Inflammatory macrophage (primary cell): ENCODE results near the gene SGCA.

ENCODE experiments used
- DNase-seq, 2 donors: peaks; one replicate each; pipeline ENCODE4 v3.0.0-alpha.2; 2020 to 2022

Gene SGCA

DNA sequence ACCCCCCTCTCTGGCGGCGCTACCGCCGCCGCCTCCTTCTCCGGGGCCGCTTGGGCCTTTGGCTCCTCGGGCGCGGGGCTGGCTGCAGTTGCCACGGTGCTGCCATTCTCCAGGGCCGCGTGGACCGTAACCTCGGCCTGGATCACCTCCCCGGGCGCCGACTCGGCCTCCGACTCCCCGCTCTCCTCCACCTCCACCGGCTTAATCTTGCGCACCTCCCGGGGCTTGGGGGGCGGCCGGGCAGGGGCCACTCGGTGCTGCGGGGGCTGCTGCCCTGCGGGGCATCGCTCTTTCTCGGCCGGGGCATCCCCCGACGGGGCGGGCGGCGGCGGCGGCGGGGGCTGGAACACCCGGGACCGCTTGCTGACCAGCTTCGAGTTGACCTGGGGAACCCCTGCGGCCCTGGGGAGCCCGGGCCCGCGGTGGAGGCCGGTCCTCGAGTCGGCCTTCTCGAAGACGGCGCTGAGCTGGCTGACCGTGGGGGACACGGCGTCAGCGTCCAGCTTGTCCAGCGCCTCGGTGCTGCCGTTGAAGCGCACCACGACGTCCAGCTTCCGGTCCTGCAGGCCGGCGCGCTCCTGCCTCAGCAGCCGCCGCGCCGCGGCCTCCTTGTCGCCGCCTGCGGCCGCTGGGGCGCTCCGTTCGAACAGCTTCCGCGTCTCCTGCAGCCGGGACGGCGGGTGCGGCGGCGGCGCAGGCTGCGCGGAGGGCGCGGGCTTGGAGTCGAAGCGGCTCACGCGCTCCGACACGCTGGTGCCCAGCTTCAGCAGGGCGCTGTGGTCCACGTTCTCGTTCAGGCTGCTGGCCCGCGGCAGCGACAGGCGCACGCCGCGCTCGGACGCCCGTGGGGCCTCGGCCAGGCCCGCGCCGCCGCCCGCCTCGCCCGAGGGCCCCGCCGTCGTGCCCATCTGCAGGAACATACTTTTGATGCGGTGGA lies 16.1 kb upstream of the SGCA start:
- DNase-seq: peak; percentile 48 to 65

DNA sequence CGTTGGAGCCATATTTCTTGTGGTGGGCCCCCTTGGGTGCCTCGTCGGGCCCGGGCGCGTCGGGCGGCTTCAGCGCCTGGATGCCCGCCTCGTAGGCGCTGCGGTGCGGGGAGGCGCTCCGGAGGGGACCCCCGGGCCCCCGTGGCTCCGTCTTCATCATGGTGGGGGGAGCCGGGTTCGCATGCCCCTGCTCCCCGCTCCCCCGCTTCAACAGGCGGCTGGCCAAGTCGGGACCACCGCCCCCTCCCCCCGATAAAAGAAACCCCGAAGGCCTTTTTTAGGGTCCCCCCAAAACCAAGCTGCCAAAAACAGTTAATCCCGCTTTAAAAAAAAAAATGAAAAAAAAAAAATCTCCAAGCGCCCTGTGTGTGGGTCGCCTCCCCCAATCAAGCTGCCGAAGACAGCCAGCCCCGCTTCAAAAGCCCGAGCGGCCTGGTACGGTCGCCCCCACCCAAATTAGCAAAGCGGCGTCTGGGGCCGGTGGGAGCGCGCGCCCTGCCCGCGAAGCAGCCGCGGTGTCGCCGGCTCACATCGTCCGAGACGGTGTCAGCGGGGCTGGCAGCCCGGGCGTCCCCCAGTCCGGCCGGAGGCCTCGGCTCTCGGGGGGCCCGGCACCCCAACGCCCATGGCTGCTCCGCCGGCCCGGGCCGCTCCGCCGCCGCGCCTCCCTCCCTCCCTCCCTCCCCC lies 15.3 kb upstream of the SGCA start, which contains the start of gene PPP1R9B:
PPP1R9B (minus strand) TSS at position 324 of the 687 bp plus-strand sequence; CDS start at position 160, 164 bp downstream.
- DNase-seq: no peak

DNA sequence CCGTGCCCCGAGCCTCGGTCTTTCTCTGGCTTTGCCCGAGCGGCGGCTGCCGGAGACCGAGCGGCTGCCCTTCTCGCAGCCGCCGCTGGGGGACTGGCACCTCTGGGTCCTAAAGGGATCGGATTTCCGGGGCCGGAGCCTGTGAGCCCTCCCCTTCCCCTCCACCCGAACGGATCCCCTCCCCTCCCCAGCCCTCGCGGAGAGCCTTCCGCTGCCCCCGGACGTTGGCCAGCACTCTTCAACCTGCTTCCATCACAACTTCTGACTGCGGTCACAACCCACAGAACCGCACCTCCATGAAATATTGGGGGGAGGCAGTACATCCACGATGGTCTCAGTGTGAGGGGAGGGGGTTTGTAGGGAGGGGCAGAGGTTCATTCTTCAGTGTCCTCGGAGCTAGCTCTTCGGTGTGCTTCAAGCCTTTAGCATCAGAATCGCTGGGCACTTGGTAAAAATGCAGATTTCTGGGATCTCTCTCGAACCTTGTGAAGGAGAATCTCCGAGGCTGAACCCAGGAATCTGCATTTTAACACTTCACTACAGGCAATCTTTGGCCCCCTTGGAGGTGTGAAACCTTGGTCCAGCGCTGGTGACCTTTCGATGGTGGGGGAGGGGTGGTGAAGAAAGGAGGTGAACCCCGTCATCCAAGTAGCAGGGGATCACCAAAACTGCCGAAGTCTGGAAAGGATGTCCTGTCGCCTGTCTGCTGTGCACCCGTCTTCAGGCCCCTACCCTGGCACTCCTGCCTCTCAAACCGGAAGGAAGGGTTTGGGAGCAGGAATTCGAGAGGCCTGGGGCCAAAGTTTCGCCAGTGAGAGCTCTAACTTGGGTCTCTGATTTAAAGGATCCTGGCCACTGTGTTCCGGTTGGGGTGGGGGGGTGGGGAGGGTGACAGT lies 14.5 kb upstream of the SGCA start:
- peak; percentile 91 to 92 for DNase-seq

DNA sequence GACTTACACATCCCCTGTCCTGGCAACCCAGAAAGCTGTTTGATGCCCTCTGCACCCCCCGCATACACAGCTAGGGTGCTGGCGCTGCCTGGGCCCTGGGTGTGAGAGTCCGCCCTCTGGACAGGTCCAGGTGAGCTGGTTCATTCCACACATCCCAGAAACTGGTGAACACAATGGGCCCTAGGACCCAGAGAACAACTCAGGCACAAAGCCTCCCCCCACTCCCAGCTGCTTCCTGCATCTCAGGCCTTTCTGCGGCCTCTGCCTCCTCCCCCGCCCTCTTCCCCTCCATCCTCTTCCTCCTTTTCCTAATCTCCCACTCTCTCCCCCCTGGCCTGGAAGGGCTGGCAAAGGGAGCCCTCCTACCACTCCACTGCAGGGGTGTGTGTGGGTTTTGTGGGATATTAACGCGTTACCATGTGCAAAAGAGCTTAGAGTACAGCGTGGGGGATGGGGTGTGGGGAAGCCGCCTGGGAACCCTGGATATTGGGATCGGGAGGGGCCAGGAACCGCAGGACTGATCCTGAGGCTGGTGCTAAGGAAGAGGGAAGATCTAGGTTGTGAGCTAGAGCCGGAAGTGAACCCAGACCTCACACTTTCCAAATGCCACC lies 13.8 kb upstream of the SGCA start:
- peak; percentile 68 to 82 for DNase-seq

- no peak for DNase-seq
Measured at GRCh38 chr17:50152736-50153135, 13.1 kb upstream of the SGCA start.

GRCh38 chr17:50153650-50154575 lies 11.9 kb upstream of the SGCA start:
- peak in 1 of 2 donors; percentile 39 for DNase-seq

- no peak for DNase-seq
Measured at GRCh38 chr17:50154604-50155003, 11.2 kb upstream of the SGCA start.

GRCh38 chr17:50155115-50155819 lies 10.5 kb upstream of the SGCA start:
- DNase-seq: peak; percentile 32 to 35

DNA sequence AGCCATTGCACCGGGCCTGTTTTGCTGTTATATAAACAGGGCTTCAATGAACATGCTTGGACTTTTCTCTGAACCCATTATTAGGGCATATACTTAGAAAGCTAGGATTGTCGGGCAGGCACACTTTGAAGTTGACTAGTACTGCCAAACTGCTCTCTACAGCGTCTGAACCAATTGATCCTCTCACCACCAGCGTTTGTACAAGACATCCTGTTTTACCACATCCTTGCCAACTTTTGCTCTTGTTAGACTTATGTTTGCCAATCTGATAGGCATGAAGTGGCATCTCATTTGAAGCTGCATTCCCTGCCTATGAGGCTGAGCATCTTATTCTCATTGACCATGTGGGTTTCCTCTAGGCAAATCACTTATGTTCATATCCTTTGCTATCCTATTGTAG lies 7.9 kb upstream of the SGCA start:
- no peak for DNase-seq

GRCh38 chr17:50161023-50161910 lies 4.5 kb upstream of the SGCA start:
- peak; percentile 86 to 88 for DNase-seq

GRCh38 chr17:50161911-50162288 lies 3.9 kb upstream of the SGCA start:
- DNase-seq: no peak

GRCh38 chr17:50162466-50163254 lies 3.1 kb upstream of the SGCA start:
- no peak for DNase-seq

DNA sequence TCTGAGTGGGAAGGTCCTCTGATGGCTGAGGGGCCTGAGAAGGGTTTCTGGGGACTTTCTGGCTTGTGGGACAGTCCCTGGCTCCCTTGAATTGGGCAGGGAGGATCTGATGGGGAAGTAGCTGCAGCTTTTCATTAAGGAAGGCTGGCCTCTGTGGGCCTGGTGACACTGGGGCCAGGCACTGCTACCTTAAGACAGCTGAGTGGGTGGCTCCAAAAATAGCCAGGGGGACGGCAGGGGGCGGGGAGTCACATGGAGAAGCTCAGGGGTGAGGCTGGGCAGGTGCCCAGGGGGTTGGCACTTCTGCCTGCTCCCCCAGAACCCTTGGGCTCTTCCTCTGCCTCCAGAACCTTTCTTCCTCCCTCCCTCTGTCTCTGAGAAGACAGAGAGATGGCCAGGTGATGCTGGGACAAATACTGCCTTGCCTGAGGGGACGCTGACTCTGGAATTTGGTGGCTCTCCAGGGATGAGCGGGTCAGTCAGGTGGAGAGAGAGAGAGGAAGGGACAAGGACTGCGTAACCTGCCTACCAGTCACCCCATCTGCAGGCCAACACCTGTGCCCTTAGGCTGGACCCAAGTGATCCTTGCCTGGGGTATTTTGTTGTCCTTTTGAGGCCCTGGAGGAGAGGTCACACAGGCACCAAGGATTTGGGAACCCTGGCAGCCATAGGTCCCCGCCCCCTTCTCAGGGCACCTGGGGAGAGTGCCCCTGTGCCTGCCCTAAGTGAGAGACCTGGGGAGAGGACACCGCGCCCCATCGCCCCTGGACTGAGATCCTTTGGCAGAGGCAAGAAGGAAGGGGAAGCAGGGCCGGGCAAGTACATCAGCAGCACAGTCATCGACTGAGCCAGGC lies 1.7 kb upstream of the SGCA start:
- peak; percentile 67 to 85 for DNase-seq

DNA sequence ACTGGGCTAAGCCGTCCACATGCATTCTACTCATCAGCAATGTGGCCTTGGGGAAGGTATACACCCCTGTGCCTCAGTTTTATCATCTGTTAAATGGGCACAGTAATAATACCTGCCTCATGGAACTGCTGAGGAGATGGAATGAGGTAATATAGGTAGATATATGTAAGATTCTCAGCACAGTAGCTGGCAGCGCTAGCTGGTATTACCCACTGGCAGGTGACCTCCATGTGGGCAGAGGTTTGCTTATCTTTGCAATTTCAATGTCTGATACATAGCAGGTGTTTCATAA lies 1.2 kb upstream of the SGCA start:
- DNase-seq: no peak

DNA sequence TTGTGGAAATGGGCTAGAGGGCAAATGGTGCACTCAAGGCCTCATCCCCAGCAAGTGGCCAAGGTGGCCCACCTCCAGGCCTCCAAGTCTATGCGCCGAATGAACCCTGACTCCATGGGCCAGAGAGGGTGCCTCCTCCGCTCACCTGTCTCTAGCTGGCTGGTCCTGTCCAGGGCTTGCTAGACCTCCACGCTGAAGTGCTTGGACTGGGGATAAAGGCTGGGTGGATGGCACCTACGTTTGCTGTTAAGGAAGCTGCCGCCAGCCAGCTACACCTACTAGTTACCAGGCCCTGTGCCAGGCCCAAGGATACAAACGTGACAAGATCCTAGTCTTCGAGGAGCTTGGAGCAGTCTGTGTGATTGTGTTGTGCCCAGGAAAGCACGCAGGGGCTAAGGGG lies 739 bp upstream of the SGCA start:
- DNase-seq: no peak

- no peak for DNase-seq
Measured at GRCh38 chr17:50165466-50165865, 339 bp upstream of the SGCA start.

GRCh38 chr17:50166518-50167181 lies 845 bp downstream of the SGCA start:
- DNase-seq: no peak
